Umbilical cord (tissue), 2 donors: ENCODE results near the gene NDFIP2. TPM values are rescaled to one million over a fixed set of nuclear protein-coding genes. Genes with fewer than 3 reads are reported as not detected.

Experiments
- DNase-seq: peaks from one replicate; pipeline ENCODE4 v3.0.0-alpha.2; 2015; ENCODE audit warnings: low spot score
- total RNA-seq: library from RNA; depleted of rRNA; stranded (reverse); fragments of >200 nt; gene quantifications from one replicate; pipeline ENCODE4 v1.2.3, GENCODE V29; 2014; ENCODE audit warnings: low replicate concordance; ENCODE audit not compliant: insufficient read depth

NDFIP2 gene
- total RNA-seq, 1 donor from 2014 or later = 61.4 TPM

DNA sequence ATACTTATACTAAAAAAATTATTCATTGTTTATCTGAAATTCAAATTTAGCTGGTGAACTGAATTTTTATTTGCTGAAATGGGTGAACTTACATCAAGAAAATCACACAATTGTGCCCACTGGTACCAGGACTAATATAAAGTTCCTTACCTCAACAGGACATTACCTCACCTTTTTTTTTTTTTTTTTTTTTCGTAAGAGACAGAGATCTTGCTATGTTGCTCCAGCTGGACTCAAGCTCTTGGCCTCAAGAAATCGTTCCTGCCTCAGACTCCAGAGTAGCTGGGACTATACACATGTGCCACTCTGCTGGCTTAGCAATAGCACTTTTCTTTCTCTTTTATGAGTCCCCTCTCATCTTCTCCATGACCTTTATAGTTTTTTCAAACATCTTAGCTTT lies 22.5 kb upstream of the NDFIP2 start:
- DNase-seq = no peak

GRCh38 chr13:79459906-79460305 lies 21.0 kb upstream of the NDFIP2 start:
- no peak for DNase-seq

GRCh38 chr13:79462895-79463294 lies 18.1 kb upstream of the NDFIP2 start:
- no peak for DNase-seq

DNA sequence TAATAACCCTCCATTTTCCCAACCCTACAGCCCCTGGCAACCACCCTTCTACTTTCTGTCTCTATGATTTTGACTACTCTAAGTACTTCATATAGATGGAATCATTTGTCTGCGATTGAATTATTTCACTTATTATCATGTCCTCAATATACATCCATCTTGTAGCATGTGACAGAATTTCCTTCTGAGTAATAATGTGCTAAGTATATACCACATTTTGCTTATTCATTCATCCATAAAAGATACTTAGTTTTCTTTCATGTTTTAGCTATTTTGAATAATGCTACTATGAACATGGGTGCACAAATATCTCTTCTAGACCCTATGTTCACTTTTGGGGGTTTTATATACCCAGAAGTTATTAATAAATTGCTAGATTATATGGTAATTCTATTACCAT lies 17.4 kb upstream of the NDFIP2 start:
- no peak for DNase-seq

- no peak for DNase-seq
These were observed 14.1 kb upstream of the NDFIP2 start for GRCh38 chr13:79466872-79467271.

GRCh38 chr13:79468402-79468801 lies 12.6 kb upstream of the NDFIP2 start:
- no peak for DNase-seq

GRCh38 chr13:79468819-79469218 lies 12.1 kb upstream of the NDFIP2 start:
- DNase-seq = no peak

GRCh38 chr13:79469608-79470007 lies 11.3 kb upstream of the NDFIP2 start:
- DNase-seq = no peak

GRCh38 chr13:79470666-79471065 lies 10.3 kb upstream of the NDFIP2 start:
- no peak for DNase-seq

DNA sequence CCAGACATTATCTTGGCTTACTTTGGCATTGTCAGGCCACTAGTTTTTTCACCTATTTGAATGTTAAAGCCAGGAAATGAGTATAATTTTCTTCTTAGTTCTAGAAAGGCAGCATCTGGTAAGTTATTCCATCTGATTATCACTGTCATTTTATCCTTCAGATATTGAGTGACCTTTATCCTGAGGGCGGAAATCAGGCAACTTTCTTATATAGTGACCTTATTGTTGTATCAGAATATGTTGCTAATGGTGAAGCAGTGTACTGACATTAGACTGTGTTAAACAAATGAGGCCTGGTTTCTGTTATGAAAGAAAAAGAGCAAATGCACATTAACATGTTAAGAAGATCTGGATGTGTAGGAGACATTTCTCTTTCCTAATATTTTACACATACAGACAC lies 5.4 kb upstream of the NDFIP2 start:
- DNase-seq = no peak

- DNase-seq = peak; percentile 52
These were observed 3.0 kb upstream of the NDFIP2 start for GRCh38 chr13:79477968-79478367.

GRCh38 chr13:79479882-79480281 lies 1.1 kb upstream of the NDFIP2 start:
- no peak for DNase-seq

DNA sequence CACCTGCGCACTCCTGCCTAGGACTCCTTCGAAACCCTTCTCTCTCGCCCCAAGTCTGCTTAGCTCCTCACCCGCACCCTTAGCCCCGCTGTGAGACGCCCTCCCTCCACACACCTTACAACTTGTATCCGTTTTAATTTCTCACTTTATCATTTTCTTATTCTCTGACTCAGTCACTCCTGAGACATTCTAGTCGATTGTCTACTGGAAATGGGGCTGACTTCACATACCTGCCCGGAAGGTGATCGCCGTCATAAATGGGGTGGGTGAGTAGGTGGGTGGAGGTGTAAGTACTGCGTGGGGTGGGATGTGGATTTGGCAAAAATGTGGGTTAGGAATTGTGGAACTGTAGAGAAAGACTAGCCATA lies 714 bp downstream of the NDFIP2 start:
- no peak for DNase-seq

DNA sequence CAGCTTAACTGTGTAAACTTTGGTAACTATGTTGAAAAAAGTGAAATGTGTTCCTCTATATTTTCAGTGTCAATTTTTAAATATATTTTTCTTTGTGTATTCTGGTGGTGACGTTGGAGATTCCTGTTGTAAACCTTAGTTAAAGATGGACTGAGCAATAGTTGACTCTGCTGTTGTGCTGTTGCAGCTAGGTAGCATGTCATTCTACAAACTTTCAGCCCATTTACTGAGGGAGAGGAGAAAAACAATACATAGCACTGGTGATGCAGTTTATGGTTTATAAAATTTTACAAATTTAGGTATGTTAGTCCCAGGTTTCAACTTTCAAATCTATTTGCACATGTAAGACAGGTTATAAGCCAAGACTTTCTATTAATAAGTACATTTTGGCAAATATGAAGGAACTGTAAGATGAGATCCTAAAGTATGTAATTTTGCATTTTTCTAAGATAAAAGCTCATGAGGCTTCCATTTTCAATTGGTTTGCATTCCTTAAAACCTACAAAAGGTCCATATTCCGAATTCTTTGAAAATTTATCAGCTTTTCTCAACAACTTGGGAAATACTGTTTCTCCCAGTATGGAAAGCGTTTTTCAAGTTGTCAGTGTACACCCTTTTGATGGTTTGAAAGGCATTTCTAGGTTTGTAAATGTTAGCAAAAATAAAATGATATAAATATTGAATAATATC lies 1.5 kb downstream of the NDFIP2 start:
- peak; percentile 43 for DNase-seq

DNA sequence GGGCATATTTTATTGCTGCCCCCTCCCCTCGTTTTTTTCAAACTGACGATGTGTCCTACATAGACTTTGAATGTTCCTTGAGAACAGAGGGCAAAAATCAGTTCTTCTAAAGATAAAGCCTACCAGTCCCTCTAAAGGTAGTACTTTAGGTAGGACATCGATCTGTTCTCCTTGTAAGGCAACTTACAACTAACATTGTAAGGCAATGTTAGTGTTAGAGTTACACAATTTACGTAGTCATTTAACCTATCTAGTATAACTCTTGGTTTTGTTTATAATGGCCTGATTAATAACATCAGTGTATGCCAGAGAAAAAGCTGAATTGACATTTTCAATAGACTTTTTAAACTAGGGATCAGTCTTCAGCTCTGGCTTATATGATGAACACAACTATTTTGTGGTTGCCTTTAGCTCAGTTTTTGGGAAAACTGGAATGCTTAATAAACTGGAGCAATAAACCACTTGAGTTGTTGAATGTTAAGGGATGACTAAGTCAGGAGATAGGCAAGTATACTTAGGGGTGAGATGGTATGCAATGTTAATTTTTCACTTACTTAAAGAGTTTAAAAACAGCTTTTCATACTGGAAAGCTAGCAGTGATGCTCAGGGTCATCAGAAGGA lies 2.2 kb downstream of the NDFIP2 start:
- DNase-seq = no peak

GRCh38 chr13:79485014-79485811 lies 4.3 kb downstream of the NDFIP2 start:
- DNase-seq = peak; percentile 85

- DNase-seq = no peak
These were observed 5.7 kb downstream of the NDFIP2 start for GRCh38 chr13:79486433-79487188.

DNA sequence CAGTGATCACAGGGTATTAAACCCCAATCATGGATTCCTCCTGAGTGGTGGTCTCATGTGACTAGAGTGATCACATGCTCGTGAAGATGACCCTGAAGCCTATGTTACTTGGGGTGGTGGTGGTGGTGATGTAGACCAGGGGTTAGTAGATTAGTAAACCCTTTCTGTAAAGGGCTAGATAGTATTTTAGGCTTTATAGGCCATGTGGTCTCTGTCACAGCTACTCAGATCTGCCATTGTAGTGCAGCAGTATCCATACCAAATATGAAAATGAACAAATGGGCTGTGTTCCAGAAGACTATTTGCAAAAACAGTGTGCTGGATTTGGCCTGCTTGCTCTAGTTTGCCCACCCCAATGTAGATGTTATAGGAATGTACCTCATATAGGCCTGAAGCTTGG lies 9.4 kb downstream of the NDFIP2 start:
- peak; percentile 74 for DNase-seq

GRCh38 chr13:79490824-79491223 lies 9.9 kb downstream of the NDFIP2 start:
- DNase-seq = no peak

- DNase-seq = peak; percentile 96
These were observed 10.8 kb downstream of the NDFIP2 start for GRCh38 chr13:79491715-79492114.

DNA sequence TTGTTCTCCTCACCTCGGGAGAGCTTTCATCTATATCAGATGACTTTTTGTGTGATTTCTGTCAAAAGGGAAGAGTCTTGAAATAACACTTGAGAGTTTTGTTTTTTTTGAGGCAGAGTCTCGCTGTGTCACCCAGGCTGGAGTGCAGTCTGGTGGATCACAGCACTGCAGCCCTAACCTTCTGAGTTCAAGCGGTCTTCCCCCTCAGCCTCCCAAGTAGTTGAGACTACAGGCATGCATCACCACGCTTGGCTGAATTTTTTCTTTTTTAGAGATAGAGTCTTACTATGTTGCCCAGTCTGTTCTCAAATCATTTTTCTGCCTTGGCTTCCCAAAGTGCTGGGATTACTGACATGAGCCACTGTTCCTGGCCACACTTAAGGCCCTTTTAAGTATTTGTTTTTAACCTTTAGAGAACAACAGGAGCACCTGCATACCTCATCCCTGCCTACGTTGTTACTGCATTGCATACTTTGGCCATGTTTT lies 11.4 kb downstream of the NDFIP2 start:
- peak; percentile 79 for DNase-seq
